COLO668 (cell line): ENCODE measurements around the gene SCN3B.
A peak's percentile ranks its signal among the peaks of the same experiment; 100 is the strongest.

Source experiments
- DNase-seq: peaks from one replicate; lab custom pipeline; 2025; ENCODE audit not compliant: unreplicated experiment; lab: John Stamatoyannopoulos, UW

SCN3B gene

DNA sequence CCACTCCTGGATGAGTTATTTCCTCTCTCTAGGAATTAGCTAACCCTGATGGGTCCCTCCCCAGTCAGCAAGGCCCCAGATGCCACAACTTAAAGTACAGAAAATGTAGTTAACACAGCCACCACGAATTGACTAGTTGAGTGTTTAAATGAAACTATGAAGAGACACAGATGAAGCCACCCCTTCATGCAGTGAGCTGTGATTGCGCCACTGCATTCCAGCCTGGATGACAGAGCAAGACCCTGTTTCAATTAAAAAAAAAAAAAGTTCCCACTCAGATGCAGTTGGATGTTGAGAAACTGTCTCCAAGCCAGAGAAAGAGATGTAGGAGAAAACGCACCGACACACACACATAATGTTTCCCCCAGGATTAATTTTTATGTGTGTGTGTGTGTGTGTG lies 53.3 kb downstream of the SCN3B start:
- DNase-seq, result no peak

DNA sequence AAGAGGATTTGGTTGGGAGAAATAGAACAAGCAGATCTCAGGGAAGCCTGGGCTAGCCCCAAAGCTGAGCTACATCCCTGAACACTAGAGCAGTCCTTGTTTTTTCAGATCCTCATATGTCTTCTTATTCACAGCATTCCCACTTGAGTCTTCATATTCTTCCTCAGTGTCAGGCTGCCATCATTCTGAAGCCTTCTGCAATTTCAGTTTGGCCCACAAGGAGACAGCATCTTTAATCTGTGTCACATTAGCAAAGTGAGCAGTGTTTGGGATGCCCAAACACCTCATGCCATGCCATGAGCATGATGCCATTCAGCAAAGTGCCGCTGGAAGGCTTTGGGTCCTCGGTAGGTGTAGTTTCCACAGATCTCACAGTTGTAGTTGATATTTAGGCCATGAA lies 56.6 kb downstream of the SCN3B start:
- DNase-seq, result no peak

DNA sequence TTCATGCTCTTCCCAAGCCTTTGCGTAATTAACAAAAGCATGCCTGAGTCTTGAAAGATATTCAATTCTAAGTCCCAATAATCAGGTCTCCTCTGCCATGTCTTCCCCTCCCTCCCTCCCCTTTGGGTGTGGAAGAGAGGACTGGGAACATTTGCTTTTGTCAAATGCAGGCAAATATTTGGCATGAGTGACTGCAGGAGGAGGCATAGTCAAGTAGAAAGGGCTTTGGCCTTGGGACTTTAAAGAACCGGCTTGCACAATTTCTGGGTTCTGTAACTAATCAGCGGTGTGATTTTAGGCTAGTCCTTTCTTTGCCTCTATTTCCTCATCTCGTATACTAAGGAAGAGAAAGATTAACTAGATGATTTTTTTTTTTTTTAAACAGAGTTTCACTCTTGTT lies 59.5 kb downstream of the SCN3B start:
- DNase-seq, result no peak

DNA sequence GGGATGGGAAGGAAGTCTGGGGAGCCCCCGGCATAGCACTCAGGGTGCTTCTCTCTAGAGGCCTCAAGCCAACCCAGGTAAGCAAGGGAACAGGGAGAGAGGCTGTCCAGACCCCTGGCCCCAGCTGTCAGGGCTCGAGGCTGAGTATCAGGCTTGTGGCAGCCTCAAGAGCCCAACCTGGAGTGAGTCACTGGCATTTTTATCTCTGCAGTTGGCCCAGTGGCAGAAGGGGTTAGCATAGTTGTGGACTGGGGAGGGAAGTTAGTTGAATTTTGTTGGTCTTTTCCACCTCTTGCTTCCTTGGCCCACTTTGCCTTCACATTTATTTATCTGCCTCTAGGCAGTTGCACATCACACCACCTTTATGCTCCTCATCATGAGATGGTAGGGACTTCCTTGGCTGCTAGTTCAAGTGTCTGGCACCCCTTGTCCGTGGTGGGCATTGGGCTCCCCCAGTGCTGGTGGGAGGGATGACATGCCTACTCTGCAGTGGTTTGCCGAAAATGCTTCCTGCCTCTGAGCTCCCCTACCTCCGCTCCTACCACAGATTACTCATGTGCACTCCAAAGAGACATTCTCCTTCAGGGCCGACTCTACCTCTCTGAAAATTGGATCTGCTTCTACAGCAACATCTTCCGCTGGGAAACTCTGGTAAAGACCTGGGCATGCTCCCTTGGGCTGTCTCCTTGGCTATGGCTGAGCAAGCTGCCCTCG lies 60.1 kb downstream of the SCN3B start:
- no peak for DNase-seq

DNA sequence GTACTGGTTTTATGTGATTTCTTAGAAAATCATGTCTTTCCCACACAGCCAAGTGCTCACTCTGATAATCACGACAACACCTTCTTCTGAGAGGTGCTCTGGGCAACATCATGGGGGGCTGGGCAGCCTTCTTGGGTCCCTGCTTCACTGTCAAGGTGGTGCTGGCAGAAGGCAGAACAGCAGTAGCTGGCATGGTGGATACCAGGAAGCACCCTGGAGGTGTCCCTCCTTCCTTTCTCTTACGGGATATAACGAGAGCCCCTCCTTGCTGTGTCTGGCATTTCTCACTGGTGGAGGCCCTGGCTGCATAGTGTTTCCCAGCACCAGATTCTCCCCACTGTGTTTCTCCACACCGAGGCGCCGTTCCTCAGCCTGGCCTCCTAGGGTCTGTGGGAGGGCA lies 60.9 kb downstream of the SCN3B start:
- DNase-seq, result no peak

DNA sequence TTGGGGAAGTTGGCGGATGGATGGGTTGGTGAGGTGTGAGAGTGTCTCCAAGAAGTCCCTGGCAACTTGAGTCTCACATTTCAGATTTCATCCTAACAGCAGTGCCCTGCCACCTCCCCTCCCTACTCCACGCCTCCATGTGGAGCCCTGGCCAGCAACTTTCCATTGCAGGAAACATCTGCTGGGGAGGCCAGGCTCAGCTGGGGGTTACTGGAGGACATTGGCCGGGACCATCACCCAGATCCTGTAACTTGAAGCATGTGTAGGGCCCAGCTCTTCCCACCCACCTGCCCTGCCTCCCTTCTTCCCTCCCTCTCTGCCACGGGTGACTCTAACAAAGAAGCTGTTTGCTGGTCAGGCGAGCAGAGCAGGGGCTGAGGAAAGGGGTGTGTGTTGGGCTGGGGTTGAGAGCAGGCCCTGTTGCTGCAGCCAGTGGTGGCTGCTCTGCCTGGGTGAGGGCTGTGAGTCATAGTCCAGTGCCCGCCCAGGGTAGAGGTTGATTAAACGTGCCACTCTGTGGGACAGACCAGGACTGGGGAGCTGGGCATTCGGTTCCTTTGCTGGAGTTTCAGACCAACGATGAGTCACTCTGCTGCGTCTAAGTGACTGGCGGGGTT lies 64.0 kb downstream of the SCN3B start:
- DNase-seq, result peak; percentile 14

DNA sequence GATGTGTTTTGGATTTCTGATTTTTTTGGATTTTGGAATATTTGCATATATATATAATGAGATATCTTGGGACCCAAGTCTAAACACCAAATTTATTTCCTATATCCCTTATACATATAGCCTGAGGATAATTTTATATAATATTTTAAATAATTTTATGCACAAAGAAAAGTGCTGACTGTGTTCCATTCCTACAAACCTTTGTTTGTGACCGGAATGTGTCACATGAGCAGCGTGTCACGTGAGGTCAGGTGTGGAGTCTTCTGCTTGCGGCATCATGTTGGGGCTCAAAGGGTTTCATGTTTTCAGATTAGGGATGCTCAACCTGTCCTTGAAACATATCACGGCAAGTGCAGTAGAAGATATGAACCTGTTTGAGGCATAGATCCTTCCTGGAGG lies 65.6 kb downstream of the SCN3B start:
- no peak for DNase-seq

DNA sequence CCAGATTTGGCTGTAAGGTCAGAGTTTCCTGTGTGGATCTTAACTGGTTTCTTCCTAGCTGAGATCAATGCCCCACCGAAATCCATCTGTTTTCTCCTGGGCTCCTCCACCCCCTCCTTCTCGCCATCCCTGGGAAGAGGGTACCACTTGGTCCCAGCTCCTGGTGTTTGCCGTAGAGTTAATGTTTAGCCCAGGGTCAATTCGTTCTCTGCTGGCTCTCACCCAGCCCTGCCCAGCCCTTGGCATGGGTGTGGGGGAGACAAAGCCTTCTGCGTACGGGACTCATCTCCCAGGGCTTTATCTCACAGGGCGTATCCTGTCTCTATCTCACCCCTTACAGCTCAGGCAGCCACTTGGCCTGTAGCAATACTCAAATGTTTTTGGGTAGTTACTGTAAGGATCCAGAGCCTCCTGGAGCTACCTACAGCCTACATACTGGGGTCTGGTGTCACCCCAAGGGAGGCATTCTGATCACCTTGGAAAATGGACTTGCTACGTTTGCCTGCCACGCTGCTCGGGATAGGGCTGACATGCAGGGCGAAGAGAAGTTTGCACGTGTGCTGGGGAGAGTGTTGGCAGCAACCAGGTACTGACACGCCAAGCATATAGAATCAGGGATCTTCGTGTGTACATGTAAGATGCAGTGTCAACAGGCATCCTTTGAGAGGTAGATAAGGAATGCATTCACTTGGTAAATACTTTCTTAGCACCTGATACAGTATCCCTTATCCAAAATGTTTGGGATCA lies 66.1 kb downstream of the SCN3B start:
- peak; percentile 81 for DNase-seq

DNA sequence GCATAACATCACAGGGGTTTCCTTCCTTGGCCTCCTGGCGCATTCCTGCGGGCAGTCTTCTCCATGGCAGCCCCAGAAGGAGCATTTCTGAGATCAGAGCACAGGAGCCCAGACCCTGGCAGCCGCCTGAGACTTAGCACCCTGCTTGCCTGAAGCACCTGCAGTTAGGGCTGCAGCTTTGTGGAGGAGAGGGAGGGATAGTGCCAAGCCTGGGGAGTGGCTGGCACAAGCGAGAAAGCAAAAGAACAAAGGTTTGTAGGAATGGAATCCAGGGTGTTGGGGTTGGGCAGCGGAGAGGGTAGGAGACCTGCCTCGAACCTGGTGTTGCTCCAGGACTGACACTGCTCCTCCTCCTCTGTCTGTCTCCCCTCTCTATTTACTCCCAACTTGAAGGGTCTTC lies 66.9 kb downstream of the SCN3B start:
- DNase-seq, result peak; percentile 11

DNA sequence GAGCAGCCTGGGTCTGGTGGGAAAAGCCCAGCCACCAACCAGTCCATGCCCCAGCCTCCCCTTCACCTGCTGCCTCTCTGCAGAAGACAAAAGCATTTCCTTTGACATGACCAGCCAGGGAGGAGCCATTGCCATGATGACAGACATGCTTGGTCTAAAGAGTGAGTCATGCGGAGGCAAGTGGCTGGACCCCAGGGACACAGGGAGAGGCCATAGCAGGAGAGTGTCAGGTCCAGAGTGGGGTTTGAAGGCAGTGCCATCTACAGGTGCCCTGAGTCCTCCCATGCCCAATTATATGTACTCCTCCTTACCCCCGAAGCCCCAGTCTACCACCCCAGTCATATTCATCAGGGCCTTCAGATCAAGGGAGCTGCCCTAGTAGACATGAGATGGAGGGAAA lies 67.4 kb downstream of the SCN3B start:
- peak; percentile 41 for DNase-seq

DNA sequence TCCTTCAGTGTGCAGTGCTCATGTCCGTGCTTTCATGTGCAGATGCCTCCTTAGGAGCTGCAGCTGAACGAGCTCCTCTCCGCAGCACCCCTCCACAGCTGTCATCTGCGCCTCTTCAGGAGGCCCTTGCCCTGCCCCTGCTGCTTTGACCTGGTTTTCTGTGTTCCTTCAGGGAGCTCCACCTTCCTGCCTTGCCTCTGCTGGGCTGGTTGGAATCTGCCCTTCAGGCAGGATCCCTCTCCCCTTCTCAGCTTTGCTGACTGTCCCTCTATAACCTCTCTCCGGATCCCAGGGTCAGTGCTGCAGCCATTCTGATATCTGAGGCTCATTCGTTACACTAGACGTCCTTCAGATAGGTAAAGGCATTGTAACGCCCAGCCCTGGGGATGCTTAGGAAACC lies 67.9 kb downstream of the SCN3B start:
- DNase-seq, result no peak

DNA sequence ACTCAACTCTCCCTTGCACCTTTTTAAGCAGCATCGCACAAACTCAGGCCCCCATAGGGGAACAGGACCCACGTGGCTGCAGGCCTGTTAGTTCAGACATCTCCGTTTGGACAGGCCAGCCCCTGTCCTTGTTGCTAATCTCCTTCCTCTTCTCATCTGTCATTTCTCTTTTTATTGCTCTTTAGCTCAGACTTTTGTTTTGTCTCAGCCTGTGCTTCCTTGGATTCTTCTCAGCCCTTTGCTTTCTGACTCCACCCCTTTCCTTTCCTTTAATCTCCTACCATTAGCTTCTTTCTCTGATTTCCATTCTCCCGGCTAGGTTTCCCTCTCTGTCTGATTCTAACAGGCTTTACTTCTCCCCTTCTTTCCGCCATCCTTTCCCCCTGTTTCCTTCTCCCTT lies 68.7 kb downstream of the SCN3B start:
- no peak for DNase-seq

DNA sequence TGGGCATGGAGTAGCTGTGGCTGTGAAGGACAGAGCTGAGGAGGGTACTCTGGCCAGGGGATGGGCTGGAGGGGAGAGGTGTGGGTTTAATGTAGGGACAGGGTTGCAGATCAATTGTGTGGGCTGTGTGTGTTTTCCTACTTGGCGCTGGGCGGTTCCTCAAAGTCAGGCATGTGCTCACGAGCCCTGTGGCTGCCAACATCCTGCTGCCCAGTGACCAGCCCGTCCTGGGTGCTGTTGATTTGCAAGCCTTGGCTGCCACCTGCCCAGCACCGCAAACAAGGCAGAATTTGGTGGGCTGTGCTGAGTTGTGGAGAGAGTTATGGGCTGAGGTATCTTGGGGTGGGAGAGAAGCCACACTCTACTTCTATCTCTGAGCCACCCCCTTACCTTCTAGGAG lies 69.2 kb downstream of the SCN3B start:
- peak; percentile 18 for DNase-seq

DNA sequence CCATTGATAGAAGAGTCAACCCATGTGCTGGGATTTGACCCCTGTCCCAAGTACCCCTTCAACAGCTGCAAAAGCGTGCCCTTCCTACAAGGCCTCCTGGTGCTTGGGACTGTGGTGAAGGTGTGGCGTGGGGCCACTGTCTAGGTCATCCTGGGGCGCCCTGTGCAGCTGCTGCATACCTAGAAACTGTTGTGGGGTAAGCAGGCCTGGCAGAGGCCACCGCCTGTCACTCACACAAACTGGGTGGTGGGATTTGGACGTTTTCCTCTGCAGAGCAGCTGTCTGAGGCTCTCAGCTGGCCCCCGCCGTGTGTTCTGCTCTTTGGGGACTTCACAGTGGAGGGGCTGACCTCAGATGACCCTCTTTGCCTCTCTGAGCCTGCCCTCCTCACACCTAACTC lies 69.7 kb downstream of the SCN3B start:
- no peak for DNase-seq

DNA sequence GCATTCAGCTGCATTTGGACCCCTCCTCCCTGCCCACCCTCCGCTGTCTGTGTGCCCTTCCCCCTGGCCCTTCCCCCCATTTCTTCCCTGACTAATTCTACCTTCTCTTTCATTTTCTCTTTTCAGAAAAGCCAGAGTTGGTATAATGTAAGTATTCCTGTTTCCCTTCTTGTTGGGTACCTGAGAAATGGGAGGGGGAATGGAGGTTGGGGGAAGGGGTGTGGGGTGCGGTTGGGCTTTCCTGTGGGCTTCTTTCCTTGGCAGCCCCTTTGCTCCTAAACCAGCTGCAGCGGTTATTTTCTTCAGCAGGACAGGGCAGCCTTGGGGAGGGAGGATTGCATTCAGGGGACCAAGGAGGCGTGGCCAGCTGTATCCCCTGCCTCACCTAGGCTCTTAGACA lies 70.2 kb downstream of the SCN3B start:
- DNase-seq, result no peak

DNA sequence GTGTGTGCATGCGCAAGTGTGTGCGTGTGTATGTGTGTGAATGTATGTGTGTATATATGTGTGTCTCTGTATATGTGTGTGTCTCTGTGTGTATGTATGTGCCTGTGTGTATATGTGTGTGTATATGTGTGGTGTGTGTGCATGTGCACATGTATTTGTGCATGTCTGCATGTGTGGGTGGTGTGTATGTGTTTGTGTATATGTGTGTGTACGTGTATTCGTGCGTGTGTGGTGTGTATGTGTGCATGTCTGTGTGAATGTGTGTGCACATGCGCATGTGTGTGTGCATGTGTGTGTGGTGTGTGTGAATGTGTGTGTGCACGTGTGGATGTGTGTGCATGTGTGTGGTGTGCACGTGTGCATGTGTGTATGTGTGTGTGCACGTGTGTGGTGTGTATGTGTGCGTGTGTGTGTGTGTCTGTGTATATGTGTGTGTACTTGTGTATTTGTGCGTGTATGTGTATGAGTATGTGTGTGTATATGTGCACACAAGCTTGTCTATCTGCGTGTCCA lies 71.4 kb downstream of the SCN3B start:
- DNase-seq, result no peak

DNA sequence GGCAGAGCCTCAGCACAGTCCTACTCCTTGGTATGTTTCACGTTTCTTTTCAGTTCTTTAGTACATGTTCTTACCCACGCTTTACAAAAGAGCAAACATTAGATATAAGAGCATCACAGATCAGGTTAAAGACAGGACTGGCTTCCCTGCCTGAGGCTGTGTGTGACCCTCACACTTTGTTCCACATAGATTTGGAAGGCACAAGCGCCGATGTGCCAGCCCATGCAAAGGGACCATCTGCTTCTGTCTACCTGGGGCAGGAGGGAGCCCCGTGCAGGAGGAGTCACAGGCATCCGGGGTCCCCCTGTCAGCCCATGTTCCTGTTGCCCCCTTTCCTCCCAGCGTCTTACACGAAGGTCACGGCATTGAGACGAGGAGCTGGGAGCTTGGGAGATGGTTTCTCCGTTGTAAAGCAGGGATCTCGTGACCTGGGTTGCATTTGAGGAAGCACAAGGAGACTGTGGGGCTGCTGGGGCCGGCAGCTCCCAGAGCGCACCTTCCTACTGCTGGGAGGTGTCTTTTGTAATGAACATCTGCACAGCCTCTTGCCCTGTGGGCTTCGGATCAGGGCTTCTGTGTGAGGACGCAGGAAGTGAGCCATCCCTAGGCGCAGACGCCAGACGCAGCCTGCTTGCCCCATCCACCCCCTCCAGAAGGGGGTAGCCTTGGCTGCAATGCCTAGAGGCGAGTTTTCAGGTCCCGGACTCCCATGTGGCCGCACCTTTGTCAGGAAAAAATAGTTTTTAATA lies 72.6 kb downstream of the SCN3B start:
- DNase-seq, result no peak

DNA sequence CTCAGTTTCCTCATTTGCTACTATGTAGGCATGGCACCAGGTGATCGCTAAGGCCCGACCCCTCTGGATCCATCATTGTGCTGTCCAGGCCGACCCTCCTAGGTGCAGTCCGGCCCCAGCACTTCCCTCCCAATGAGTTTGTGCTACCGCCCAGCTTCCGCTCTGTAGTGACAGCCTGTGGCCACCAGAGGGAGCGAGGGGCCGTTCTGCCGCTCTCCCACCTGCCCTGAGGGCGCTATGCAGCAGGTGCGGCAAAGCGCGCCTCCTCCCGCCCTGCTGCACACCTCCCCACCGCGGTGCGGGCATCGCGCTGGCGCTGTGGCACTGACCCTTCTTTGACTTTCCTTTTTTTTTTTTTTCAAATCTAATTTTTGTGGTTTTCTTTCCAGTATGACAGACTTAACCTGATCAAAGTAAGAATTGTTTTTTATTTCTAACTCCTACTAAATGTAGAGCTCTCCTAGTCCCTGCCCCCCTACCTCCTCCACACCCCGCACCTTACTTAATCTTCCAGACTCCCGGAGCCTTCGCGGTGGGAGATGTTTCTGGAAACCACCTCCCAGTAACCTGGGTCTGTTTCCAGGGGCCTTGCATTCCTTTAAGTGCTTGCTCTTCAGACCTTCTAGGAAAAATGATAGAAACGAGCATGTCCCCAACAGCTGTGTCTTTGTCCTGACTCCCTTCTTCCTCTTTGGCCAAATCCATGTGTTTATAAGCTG lies 73.7 kb downstream of the SCN3B start:
- peak; percentile 88 for DNase-seq

DNA sequence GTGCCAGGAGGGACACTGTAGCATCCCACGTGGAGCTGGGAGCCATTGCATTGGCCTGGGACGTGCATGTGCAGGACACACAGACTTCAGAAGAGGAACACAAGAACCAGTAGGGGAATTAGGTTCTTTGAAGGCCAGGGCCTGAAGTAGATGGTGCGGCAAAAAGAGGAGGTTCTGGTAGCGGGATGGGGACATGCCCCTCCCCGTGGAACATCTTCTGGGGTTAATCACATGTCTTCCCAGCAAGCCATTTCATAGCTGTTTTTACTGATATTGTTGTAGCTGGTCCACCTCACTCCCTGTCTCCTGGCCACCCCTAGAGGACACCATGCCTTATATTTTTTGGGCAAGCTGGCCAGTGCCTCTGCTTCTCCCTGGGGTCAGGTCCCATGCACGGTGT lies 74.3 kb downstream of the SCN3B start:
- no peak for DNase-seq

DNA sequence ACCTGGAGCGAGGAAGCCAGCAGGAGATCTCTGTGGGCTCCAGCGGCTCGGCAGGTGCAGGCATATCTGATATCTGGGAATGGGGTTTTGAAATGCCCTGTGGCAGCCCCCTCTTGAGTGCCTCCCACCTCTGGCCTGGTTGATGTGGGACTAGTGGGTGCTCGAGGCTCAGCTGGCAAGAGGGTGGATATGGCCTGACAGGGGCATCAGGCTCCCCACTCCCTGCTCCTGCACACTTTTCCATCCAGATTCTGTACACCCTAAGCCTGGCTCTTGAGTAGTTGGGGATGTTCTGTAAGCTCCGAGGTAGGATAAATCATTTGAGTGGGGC lies 75.0 kb downstream of the SCN3B start:
- DNase-seq, result no peak
